OCI-LY1 (cell line): ENCODE data around the gene PRKAR2A.
"Not testable (repeated sequence)": the region's sequence is repeated elsewhere in the genome, so short reads cannot be mapped to it uniquely, and the experiment has no call there.

Experiments
- CTCF ChIP-seq: fragments of 200-600 bp; sonication (generic), shearing (Covaris generic); IDR thresholded peaks from 2 replicates; pipeline ENCODE4 v1.5.1; 2017; ENCODE audit warnings: mild to moderate bottlenecking, antibody characterized with exemption, low read length, moderate library complexity, mixed read lengths
- EZH2 ChIP-seq: fragments of 200-600 bp; sonication (generic), shearing (Covaris generic); IDR thresholded peaks from 2 replicates; pipeline ENCODE4 v1.8.0; 2017; ENCODE audit warnings: borderline replicate concordance, mixed run types, mild to moderate bottlenecking, antibody characterized with exemption, low read length, moderate library complexity, mixed read lengths

- TF ChIP-seq CTCF, EZH2: not testable (repeated sequence)
Measured at GRCh38 chr3:48759531-48759930, 88.1 kb downstream of the PRKAR2A start.
